ENCODE measurements around the gene POLR2J.

DNA sequence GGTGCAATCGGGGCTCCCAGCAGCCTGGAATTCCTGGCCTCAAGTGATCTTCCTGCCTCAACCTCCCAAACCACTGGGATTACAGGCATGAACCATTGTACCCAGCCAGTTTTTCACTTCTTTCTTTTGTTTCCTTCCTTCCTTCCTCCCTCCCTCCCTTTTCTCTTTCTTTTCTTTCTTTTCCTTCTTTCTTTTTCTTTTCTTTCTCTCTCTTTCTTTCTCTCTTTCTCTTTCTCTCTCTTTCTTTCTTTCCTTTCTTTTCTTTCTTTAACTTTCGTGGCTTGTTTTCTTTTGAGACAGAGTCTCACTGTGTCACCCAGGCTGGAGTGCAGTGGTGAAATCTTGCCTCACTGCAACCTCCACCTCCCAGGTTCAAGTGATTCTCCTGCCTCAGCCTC is 33.0 kb downstream of the POLR2J start:
- TF ChIP-seq POLR2A (IDR thresholded peaks at IDR 0.05; ENCODE audit: low read depth, low read length) = no peak
- TF ChIP-seq POLR2AphosphoS5 (IDR thresholded peaks at IDR 0.05; ENCODE audit: low read depth, low read length) = no peak

Data from GM12892 (cell line).